ENCODE measurements around the gene UGT1A9.

- TF ChIP-seq CTCF (IDR thresholded peaks at IDR 0.05) (no peak), POLR2AphosphoS5 (IDR thresholded peaks at IDR 0.05) (no peak)
These were observed 140.0 kb downstream of the UGT1A9 start for GRCh38 chr2:233811732-233812131.

Data from prostate gland (tissue), 2 donors.